Liver (tissue), 9 donors: ENCODE results near the gene VCAM1. TPM values are rescaled to one million over a fixed set of nuclear protein-coding genes. Genes with fewer than 3 reads are reported as not detected.

Experiments
- DNase-seq: peaks from one replicate; pipeline ENCODE4 v3.0.0-alpha.2; 2017; ENCODE audit warnings: low spot score
- H3K27ac ChIP-seq, 2 donors: one replicate each; pipeline ENCODE4 v1.7.0; 2013; ENCODE audit warnings: inconsistent platforms in 2 of 2, low read length in 2 of 2, control low read depth in 1 of 2, low read depth in 1 of 2, mild to moderate bottlenecking in 1 of 2
- H3K27me3 ChIP-seq, 4 donors: one replicate each; pipeline versions ENCODE4 v1.6.1 to v1.7.0; 2013; ENCODE audit warnings: low read length in 3 of 4, inconsistent platforms in 1 of 4, mild to moderate bottlenecking in 1 of 4, moderate library complexity in 1 of 4; ENCODE audit not compliant: control insufficient read depth in 4 of 4, insufficient read depth in 4 of 4
- H3K36me3 ChIP-seq, 4 donors: one replicate each; pipeline versions ENCODE4 v1.6.1 to v1.7.0; 2013; ENCODE audit warnings: low read length in 3 of 4, mild to moderate bottlenecking in 3 of 4, low read depth in 1 of 4, moderate library complexity in 1 of 4; ENCODE audit not compliant: control insufficient read depth in 4 of 4, insufficient read depth in 3 of 4
- H3K4me1 ChIP-seq, 4 donors: one replicate each; pipeline versions ENCODE4 v1.6.1 to v1.7.0; 2013; ENCODE audit warnings: low read length in 3 of 4, mild to moderate bottlenecking in 3 of 4, moderate library complexity in 1 of 4; ENCODE audit not compliant: control insufficient read depth in 4 of 4, insufficient read depth in 4 of 4
- H3K4me3 ChIP-seq, 3 donors: one replicate each; pipeline versions ENCODE4 v1.6.1 to v1.7.0; 2013; ENCODE audit warnings: low read length in 3 of 3, control low read depth in 1 of 3, low read depth in 1 of 3, mild to moderate bottlenecking in 1 of 3
- H3K9ac ChIP-seq, 2 donors: one replicate each; pipeline ENCODE4 v1.7.0; 2013; ENCODE audit warnings: low read length in 2 of 2, mild to moderate bottlenecking in 2 of 2, moderate library complexity in 2 of 2, control low read depth in 1 of 2, low read depth in 1 of 2
- H3K9me3 ChIP-seq, 4 donors: one replicate each; pipeline versions ENCODE4 v1.6.1 to v1.7.0; 2013; ENCODE audit warnings: low read length in 3 of 4; ENCODE audit not compliant: control insufficient read depth in 4 of 4
- EGR1 ChIP-seq, 2 donors: IDR thresholded peaks; 2 replicates each; pipeline ENCODE4 v1.6.1; 2016 to 2018; ENCODE audit warnings: antibody characterized with exemption in 2 of 2, low read depth in 2 of 2
- FOXA1 ChIP-seq: IDR thresholded peaks from 2 replicates; pipeline ENCODE4 v1.6.1; 2016; ENCODE audit warnings: antibody characterized with exemption
- FOXA2 ChIP-seq: IDR thresholded peaks from 2 replicates; pipeline ENCODE4 v1.6.1; 2016; ENCODE audit warnings: antibody characterized with exemption
- GABPA ChIP-seq, 2 donors: IDR thresholded peaks in 1 of 2; conservative IDR thresholded peaks in 1 of 2; 2 replicates each; pipeline ENCODE4 v1.6.1; 2016; ENCODE audit warnings: antibody characterized with exemption in 2 of 2, mild to moderate bottlenecking in 1 of 2, moderate library complexity in 1 of 2
- HNF4A ChIP-seq, 2 donors: conservative IDR thresholded peaks; 2 replicates each; pipeline ENCODE4 v1.6.1; 2016; ENCODE audit warnings: antibody characterized with exemption in 2 of 2, mild to moderate bottlenecking in 2 of 2
- HNF4G ChIP-seq: IDR thresholded peaks from 2 replicates; pipeline ENCODE4 v1.6.1; 2016; ENCODE audit warnings: antibody characterized with exemption
- JUND ChIP-seq, 2 donors: IDR thresholded peaks; 2 replicates each; pipeline ENCODE4 v1.6.1; 2016; ENCODE audit warnings: antibody characterized with exemption in 2 of 2
- NR2F2 ChIP-seq: IDR thresholded peaks from 2 replicates; pipeline ENCODE4 v1.6.1; 2016; ENCODE audit warnings: antibody characterized with exemption
- RAD21 ChIP-seq, 2 donors: IDR thresholded peaks; 2 replicates each; pipeline ENCODE4 v1.6.1; 2016; ENCODE audit warnings: antibody characterized with exemption in 2 of 2, mild to moderate bottlenecking in 2 of 2
- RXRA ChIP-seq, 2 donors: IDR thresholded peaks; 2 replicates each; pipeline ENCODE4 v1.6.1; 2017 to 2018; ENCODE audit warnings: antibody characterized with exemption in 2 of 2, mild to moderate bottlenecking in 1 of 2
- SP1 ChIP-seq: IDR thresholded peaks from 2 replicates; pipeline ENCODE4 v1.6.1; 2018; ENCODE audit warnings: antibody characterized with exemption, mild to moderate bottlenecking
- TAF1 ChIP-seq: conservative IDR thresholded peaks from 2 replicates; pipeline ENCODE4 v1.6.1; 2016; ENCODE audit warnings: antibody characterized with exemption, mild to moderate bottlenecking
- YY1 ChIP-seq: IDR thresholded peaks from 2 replicates; pipeline ENCODE4 v1.6.1; 2016; ENCODE audit warnings: antibody characterized with exemption, mild to moderate bottlenecking
- WGBS: extraction: QIAGEN DNeasy Blood & Tissue Kit; methylation state at CpG from one replicate; pipeline ENCODE4 v1.1.7; 2013; 5-methylcytosine and 5-hydroxymethylcytosine counted together
- polyA plus RNA-seq, 2 donors: library from polyadenylated mRNA; stranded (reverse) in 1 of 2; unstranded in 1 of 2; fragments of 200-250 nt in 1 of 2; fragments of >200 nt in 1 of 2; fragmentation: Nextera tagmentation in 1 of 2; extraction: Ambion mirVana in 1 of 2; gene quantifications; one replicate each; pipeline versions ENCODE4 v1.2.1 to v1.2.3, GENCODE V29; 2013 to 2015
- total RNA-seq, 2 donors: library from RNA; depleted of rRNA; stranded (reverse); fragments of >200 nt; gene quantifications; one replicate each; pipeline ENCODE4 v1.2.3, GENCODE V29; 2014
- TF ChIP-seq, protein P1 (sequence below): IDR thresholded peaks from 2 replicates; pipeline ENCODE4 v1.6.1; 2016; ENCODE audit warnings: antibody characterized with exemption
- TF ChIP-seq, protein P2 (sequence below): IDR thresholded peaks from 2 replicates; pipeline ENCODE4 v1.6.1; 2016; ENCODE audit warnings: antibody characterized with exemption
- TF ChIP-seq, protein P3 (sequence below): IDR thresholded peaks from 2 replicates; pipeline ENCODE4 v1.6.1; 2016; ENCODE audit warnings: antibody characterized with exemption
- TF ChIP-seq, protein P4 (sequence below): IDR thresholded peaks from 2 replicates; pipeline ENCODE4 v1.6.1; 2016; ENCODE audit warnings: antibody characterized with exemption, mild to moderate bottlenecking
- donor health status: healthy.
- donor health status: healthy.
- donor health status: healthy.
- donor health status: healthy.
- donor health status: healthy.

VCAM1 gene
- total and polyA plus RNA-seq, 4 donors: 3.3 to 159 (median 23.7) TPM

DNA sequence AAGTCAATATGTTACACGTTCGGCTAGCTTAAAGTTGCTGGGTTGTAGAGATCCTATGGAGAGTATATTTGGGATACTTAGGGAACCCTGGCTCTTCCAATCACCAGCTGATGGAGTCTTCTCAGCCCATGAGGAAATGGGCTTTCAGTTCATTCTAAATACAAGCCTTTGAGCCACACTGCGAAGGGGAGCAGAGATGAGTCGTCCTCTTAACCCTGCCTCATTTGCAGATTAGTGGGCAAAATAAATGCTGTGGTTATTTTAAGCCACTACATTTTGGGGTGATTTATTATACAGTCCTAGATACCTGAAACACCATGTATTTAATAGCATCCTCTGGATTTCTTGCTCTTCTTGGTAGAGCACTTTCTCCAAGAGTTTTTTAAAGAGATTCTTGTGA is 19.0 kb upstream of the VCAM1 start:
- Histone ChIP-seq H3K27me3 (no peaks in the 10 kb centered on the region), H3K36me3 (no peaks in the 10 kb centered on the region), H3K4me1 (no peaks in the 10 kb centered on the region), H3K4me3 (no peak overlapping the region), H3K27ac (no peak overlapping the region), H3K9ac (no peak overlapping the region), H3K9me3 (no peaks in the 10 kb centered on the region)
- no peak for DNase-seq
- TF ChIP-seq RXRA (IDR thresholded peaks at IDR 0.05) (no peak), TAF1 (no peak)
- WGBS: 92% methylated on average over 4 of the region's 4 CpGs

DNA sequence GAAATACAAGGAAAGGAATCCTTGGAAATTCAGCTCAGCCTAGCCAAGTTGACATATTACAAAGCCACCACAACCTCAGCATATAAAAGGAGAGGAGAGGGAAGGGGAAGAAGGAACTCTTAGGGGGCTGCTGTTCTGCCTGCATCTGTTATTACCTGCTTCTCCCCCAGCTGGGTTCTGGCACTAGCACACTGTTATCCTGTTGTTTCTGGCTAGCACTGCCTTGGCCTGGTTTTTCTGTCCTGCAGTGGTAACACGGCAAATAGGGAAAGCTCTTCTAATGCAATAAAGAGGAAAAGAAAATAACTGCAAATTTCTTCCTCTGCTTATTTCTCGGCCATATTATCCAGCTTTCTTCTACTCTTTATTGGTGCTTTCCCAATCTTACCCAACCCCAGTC is 16.5 kb upstream of the VCAM1 start:
- Histone ChIP-seq H3K9me3 (no peaks in the 10 kb centered on the region), H3K9ac (no peak overlapping the region), H3K36me3 (no peaks in the 10 kb centered on the region), H3K27ac (no peak overlapping the region), H3K27me3 (no peaks in the 10 kb centered on the region), H3K4me1 (peaks cover 0 to 3% (median 0%) of the 10 kb centered on the region in 4 donors), H3K4me3 (no peak overlapping the region)
- TF ChIP-seq, protein P1, sequence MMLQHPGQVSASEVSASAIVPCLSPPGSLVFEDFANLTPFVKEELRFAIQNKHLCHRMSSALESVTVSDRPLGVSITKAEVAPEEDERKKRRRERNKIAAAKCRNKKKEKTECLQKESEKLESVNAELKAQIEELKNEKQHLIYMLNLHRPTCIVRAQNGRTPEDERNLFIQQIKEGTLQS: no peak
- no peak for TF ChIP-seq FOXA1
- DNase-seq: no peak
- WGBS: 89% methylated on average over 2 of the region's 2 CpGs

DNA sequence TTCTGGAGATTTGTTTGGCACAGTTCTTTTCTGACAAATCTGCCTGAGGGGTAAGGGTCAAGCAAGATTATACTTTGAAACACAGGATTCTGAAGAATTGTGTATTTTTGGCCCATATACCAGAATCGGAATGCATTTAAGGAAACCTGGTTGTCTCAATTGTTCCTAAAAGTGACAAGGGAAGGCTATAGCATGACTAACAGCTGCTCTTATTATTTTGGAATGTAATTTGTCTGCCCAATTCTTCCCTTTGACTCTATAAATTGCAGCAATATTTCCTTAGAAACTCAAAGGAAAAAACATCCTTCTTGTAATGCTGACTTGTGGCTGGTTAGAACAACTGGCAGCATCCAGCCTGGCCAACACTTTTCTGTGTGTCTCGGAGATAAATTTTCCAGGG is 15.8 kb upstream of the VCAM1 start:
- TF ChIP-seq NR2F2: no peak
- TF ChIP-seq HNF4G: no peak
- no peak for TF ChIP-seq FOXA1
- TF ChIP-seq FOXA2: no peak
- no peak for TF ChIP-seq GABPA (IDR thresholded peaks at IDR 0.05 in 1 of 2, conservative IDR thresholded peaks at IDR 0.05 in 1 of 2)
- Histone ChIP-seq H3K4me3 (no peak overlapping the region), H3K27ac (no peak overlapping the region), H3K27me3 (no peaks in the 10 kb centered on the region), H3K4me1 (peaks cover 0 to 3% (median 0%) of the 10 kb centered on the region in 4 donors), H3K9me3 (no peaks in the 10 kb centered on the region), H3K36me3 (no peaks in the 10 kb centered on the region), H3K9ac (no peak overlapping the region)
- WGBS: 86% methylated on average over 2 of the region's 2 CpGs
- DNase-seq: no peak

DNA sequence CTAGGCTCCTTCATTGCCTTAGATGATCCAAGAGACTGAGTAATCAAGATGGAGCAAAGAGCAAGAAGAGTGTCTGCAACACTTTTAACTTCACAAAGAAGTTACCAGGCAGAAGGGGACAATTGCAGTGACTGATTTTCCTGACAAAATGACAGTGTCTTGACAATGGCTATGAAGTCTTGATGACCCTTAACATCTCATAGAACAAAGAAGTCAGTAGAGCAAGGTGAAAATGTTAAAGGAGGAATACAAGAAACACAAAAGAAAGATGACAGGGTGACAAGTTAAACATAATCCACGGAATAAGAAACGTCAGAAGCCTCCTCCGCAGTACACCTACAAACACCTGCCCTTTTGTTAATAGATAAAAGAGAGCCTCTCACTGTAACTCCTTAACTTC is 15.1 kb upstream of the VCAM1 start:
- H3K4me1 ChIP-seq: peaks cover 0 to 3% (median 0%) of the 10 kb centered on the region in 4 donors
- TF ChIP-seq SP1: no peak
- no peak for TF ChIP-seq HNF4G
- no peak for TF ChIP-seq GABPA (IDR thresholded peaks at IDR 0.05 in 1 of 2, conservative IDR thresholded peaks at IDR 0.05 in 1 of 2)
- TF ChIP-seq RXRA (IDR thresholded peaks at IDR 0.05): no peak
- TF ChIP-seq NR2F2: no peak
- no peak for TF ChIP-seq HNF4A (conservative IDR thresholded peaks at IDR 0.05)
- TF ChIP-seq, protein P2, sequence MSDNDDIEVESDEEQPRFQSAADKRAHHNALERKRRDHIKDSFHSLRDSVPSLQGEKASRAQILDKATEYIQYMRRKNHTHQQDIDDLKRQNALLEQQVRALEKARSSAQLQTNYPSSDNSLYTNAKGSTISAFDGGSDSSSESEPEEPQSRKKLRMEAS: no peak
- TF ChIP-seq, protein P3, sequence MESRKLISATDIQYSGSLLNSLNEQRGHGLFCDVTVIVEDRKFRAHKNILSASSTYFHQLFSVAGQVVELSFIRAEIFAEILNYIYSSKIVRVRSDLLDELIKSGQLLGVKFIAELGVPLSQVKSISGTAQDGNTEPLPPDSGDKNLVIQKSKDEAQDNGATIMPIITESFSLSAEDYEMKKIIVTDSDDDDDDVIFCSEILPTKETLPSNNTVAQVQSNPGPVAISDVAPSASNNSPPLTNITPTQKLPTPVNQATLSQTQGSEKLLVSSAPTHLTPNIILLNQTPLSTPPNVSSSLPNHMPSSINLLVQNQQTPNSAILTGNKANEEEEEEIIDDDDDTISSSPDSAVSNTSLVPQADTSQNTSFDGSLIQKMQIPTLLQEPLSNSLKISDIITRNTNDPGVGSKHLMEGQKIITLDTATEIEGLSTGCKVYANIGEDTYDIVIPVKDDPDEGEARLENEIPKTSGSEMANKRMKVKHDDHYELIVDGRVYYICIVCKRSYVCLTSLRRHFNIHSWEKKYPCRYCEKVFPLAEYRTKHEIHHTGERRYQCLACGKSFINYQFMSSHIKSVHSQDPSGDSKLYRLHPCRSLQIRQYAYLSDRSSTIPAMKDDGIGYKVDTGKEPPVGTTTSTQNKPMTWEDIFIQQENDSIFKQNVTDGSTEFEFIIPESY: no peak
- TF ChIP-seq FOXA1: no peak
- TF ChIP-seq, protein P4, sequence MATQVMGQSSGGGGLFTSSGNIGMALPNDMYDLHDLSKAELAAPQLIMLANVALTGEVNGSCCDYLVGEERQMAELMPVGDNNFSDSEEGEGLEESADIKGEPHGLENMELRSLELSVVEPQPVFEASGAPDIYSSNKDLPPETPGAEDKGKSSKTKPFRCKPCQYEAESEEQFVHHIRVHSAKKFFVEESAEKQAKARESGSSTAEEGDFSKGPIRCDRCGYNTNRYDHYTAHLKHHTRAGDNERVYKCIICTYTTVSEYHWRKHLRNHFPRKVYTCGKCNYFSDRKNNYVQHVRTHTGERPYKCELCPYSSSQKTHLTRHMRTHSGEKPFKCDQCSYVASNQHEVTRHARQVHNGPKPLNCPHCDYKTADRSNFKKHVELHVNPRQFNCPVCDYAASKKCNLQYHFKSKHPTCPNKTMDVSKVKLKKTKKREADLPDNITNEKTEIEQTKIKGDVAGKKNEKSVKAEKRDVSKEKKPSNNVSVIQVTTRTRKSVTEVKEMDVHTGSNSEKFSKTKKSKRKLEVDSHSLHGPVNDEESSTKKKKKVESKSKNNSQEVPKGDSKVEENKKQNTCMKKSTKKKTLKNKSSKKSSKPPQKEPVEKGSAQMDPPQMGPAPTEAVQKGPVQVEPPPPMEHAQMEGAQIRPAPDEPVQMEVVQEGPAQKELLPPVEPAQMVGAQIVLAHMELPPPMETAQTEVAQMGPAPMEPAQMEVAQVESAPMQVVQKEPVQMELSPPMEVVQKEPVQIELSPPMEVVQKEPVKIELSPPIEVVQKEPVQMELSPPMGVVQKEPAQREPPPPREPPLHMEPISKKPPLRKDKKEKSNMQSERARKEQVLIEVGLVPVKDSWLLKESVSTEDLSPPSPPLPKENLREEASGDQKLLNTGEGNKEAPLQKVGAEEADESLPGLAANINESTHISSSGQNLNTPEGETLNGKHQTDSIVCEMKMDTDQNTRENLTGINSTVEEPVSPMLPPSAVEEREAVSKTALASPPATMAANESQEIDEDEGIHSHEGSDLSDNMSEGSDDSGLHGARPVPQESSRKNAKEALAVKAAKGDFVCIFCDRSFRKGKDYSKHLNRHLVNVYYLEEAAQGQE: no peak
- no peak for TF ChIP-seq JUND (IDR thresholded peaks at IDR 0.05)
- TF ChIP-seq TAF1: no peak
- TF ChIP-seq YY1: no peak
- TF ChIP-seq RAD21 (IDR thresholded peaks at IDR 0.05): no peak
- TF ChIP-seq FOXA2: no peak
- TF ChIP-seq, protein P1: no peak
- no peak for TF ChIP-seq EGR1 (IDR thresholded peaks at IDR 0.05; ENCODE audit: low read depth in 2 of 2)

More for the DNA sequence above, 15.1 kb upstream of the VCAM1 start:
- no peaks in the 10 kb centered on the region for H3K27me3 ChIP-seq
- no peaks in the 10 kb centered on the region for H3K9me3 ChIP-seq
- WGBS: 84% methylated on average over 3 of the region's 3 CpGs
- H3K4me3 ChIP-seq: no peak overlapping the region
- no peak overlapping the region for H3K9ac ChIP-seq
- no peak overlapping the region for H3K27ac ChIP-seq
- DNase-seq: no peak
- H3K36me3 ChIP-seq: no peaks in the 10 kb centered on the region
